Measurements from ENCODE around the gene SPINT2.

The SPINT2 gene

DNA sequence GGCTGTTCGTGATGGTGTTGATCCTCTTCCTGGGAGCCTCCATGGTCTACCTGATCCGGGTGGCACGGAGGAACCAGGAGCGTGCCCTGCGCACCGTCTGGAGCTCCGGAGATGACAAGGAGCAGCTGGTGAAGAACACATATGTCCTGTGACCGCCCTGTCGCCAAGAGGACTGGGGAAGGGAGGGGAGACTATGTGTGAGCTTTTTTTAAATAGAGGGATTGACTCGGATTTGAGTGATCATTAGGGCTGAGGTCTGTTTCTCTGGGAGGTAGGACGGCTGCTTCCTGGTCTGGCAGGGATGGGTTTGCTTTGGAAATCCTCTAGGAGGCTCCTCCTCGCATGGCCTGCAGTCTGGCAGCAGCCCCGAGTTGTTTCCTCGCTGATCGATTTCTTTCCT is 27.5 kb downstream of the SPINT2 start:
- ChIA-PET CTCF (no interaction called here), POLR2A (no interaction called here)
- TF ChIP-seq PKNOX1 (IDR thresholded peaks at IDR 0.05): no peak
- no peak for DNase-seq (ENCODE audit: extremely low spot score)

DNA sequence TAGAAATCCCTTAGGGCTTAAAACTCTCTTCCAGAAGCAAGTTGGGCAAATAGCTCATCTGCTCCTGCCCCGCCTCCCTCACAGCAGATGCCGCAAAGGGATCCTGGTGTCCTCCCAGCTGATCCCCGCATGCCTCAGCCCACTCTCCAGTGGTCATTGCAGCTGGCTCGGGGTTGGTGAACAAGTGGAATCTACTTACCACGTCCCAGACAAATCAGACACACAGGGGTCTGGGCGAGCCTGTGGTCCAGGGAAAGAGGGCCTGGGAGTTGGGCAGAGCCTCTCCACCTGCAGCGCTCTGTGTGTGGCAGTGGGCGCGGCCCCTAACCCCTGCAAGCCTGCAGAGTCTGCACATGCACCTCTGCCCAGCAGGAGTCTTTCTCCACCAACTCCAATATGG is 28.9 kb downstream of the SPINT2 start:
- ChIA-PET CTCF (no interaction called here), POLR2A (no interaction called here)
- TF ChIP-seq ZNF384 (IDR thresholded peaks at IDR 0.05): no peak
- no peak for TF ChIP-seq NFRKB (IDR thresholded peaks at IDR 0.05)
- no peak for TF ChIP-seq LEF1 (IDR thresholded peaks at IDR 0.05; ENCODE audit: borderline replicate concordance)
- no peak for TF ChIP-seq HDGF (IDR thresholded peaks at IDR 0.05; ENCODE audit: borderline replicate concordance)
- no peak for TF ChIP-seq SP1 (IDR thresholded peaks at IDR 0.05)
- no peak for DNase-seq (ENCODE audit: extremely low spot score)

DNA sequence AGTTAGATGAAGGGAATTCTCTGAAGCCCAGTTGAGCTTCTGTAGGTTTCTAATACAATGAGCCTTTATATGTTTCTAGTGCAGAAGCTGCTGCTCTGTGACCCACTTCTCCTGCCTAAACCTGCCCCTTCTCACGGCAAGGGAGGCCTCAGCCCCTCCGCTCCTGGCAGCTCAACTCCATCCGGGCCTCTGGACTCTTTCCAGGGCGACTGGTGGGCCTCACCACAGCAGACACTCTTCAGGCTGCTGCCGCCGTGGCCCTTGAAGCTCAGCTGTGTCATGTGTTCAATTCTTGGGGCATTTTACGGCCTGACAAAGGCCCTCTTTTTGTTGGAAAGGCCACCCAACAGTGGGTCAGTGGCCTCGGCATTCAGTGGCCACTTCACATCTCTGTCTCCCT is 29.7 kb downstream of the SPINT2 start:
- no peak for DNase-seq (ENCODE audit: extremely low spot score)
- CTCF ChIA-PET: no interaction called here
- no peak for TF ChIP-seq TARDBP (IDR thresholded peaks at IDR 0.05)
- no peak for TF ChIP-seq NFRKB (IDR thresholded peaks at IDR 0.05)
- TF ChIP-seq FOXM1 (IDR thresholded peaks at IDR 0.05; ENCODE audit: borderline replicate concordance): no peak
- TF ChIP-seq ARNT (IDR thresholded peaks at IDR 0.05): no peak
- TF ChIP-seq HDGF (IDR thresholded peaks at IDR 0.05; ENCODE audit: borderline replicate concordance): no peak
- no peak for TF ChIP-seq BHLHE40 (IDR thresholded peaks at IDR 0.05; ENCODE audit: borderline replicate concordance)
- TF ChIP-seq ELF4 (IDR thresholded peaks at IDR 0.05): no peak
- no peak for TF ChIP-seq SUZ12 (IDR thresholded peaks at IDR 0.05)
- no peak for TF ChIP-seq FOXA1 (IDR thresholded peaks at IDR 0.05)
- no peak for TF ChIP-seq PKNOX1 (IDR thresholded peaks at IDR 0.05)
- TF ChIP-seq FOXK2 (IDR thresholded peaks at IDR 0.05): no peak
- TF ChIP-seq ZNF384 (IDR thresholded peaks at IDR 0.05): no peak
- no peak for TF ChIP-seq LEF1 (IDR thresholded peaks at IDR 0.05; ENCODE audit: borderline replicate concordance)
- TF ChIP-seq L3MBTL2 (conservative IDR thresholded peaks at IDR 0.05): no peak
- no peak for TF ChIP-seq SP1 (IDR thresholded peaks at IDR 0.05)
- no peak for TF ChIP-seq CTBP1 (IDR thresholded peaks at IDR 0.05; ENCODE audit: borderline replicate concordance)
- POLR2A ChIA-PET: no interaction called here

GRCh38 chr19:38298821-38299680 is 34.7 kb downstream of the SPINT2 start:
- no peak for DNase-seq (ENCODE audit: extremely low spot score)
- TF ChIP-seq SP1 (IDR thresholded peaks at IDR 0.05) (no peak), HDGF (IDR thresholded peaks at IDR 0.05; ENCODE audit: borderline replicate concordance) (no peak), ARNT (IDR thresholded peaks at IDR 0.05) (no peak), FOXK2 (IDR thresholded peaks at IDR 0.05) (no peak), BHLHE40 (IDR thresholded peaks at IDR 0.05; ENCODE audit: borderline replicate concordance) (no peak), PKNOX1 (IDR thresholded peaks at IDR 0.05) (no peak), CTBP1 (IDR thresholded peaks at IDR 0.05; ENCODE audit: borderline replicate concordance) (no peak), L3MBTL2 (conservative IDR thresholded peaks at IDR 0.05) (no peak), FOXM1 (IDR thresholded peaks at IDR 0.05; ENCODE audit: borderline replicate concordance) (no peak), LEF1 (IDR thresholded peaks at IDR 0.05; ENCODE audit: borderline replicate concordance) (no peak), SUZ12 (IDR thresholded peaks at IDR 0.05) (no peak), ELF4 (IDR thresholded peaks at IDR 0.05) (no peak), TARDBP (IDR thresholded peaks at IDR 0.05) (no peak), NFRKB (IDR thresholded peaks at IDR 0.05) (no peak)
- CTCF ChIA-PET: no interaction called here
- POLR2A ChIA-PET: no interaction called here

- ChIA-PET POLR2A (no interaction called here), CTCF (no interaction called here)
Observed at GRCh38 chr19:38303517-38304351, 39.4 kb downstream of the SPINT2 start, which contains the start of gene C19orf33. Gene C19orf33 (plus strand): TSS chr19:38304251. CDS start chr19:38304262, 11 bp downstream.

More at GRCh38 chr19:38303517-38304351, 39.4 kb downstream of the SPINT2 start, which contains the start of gene C19orf33:
- no peak for DNase-seq (ENCODE audit: extremely low spot score)
- TF ChIP-seq ELF4 (IDR thresholded peaks at IDR 0.05): no peak
- TF ChIP-seq L3MBTL2 (conservative IDR thresholded peaks at IDR 0.05): no peak
- no peak for TF ChIP-seq LEF1 (IDR thresholded peaks at IDR 0.05; ENCODE audit: borderline replicate concordance)
- TF ChIP-seq ZNF384 (IDR thresholded peaks at IDR 0.05): no peak
- TF ChIP-seq HDGF (IDR thresholded peaks at IDR 0.05; ENCODE audit: borderline replicate concordance): no peak
- TF ChIP-seq BHLHE40 (IDR thresholded peaks at IDR 0.05; ENCODE audit: borderline replicate concordance): no peak
- TF ChIP-seq CTBP1 (IDR thresholded peaks at IDR 0.05; ENCODE audit: borderline replicate concordance): no peak
- TF ChIP-seq FOXM1 (IDR thresholded peaks at IDR 0.05; ENCODE audit: borderline replicate concordance): no peak
- TF ChIP-seq FOXK2 (IDR thresholded peaks at IDR 0.05): no peak
- no peak for TF ChIP-seq SP1 (IDR thresholded peaks at IDR 0.05)
- no peak for TF ChIP-seq PKNOX1 (IDR thresholded peaks at IDR 0.05)
- no peak for TF ChIP-seq SUZ12 (IDR thresholded peaks at IDR 0.05)
- TF ChIP-seq ARNT (IDR thresholded peaks at IDR 0.05): no peak
- no peak for TF ChIP-seq FOXA1 (IDR thresholded peaks at IDR 0.05)
- TF ChIP-seq NFRKB (IDR thresholded peaks at IDR 0.05): no peak
- no peak for TF ChIP-seq TARDBP (IDR thresholded peaks at IDR 0.05)
